ENCODE results near the gene ADAMTS17. TPM values are rescaled to one million over a fixed set of nuclear protein-coding genes. Genes with fewer than 3 reads are reported as not detected.

The ADAMTS17 gene
- polyA plus RNA-seq, 3 donors = 0.11 to 2.6 (median 0.76) TPM

DNA sequence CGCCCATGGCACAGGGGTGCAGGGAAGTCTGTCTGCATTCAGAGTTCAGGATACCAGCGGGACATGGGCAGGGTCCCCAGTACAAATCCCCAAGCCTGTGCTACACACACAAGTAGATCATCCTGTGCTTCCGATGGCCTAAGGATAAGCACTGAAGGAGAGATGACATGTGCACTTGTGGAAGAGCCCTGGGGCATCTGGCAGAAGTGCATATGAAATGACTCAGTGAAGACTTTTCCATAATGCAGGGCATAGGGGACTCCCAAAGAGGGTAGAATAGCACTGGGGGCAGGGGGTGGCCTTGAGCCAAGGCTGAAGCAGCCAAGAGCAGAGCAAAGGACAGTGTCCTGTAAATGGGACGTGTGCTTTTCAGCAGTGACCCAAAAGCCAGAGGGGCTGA, 22.9 kb downstream of the ADAMTS17 start:
- 88 to 92% (median 91%) methylated on average over 4 of the region's 4 CpGs for WGBS, 3 donors
- no peak overlapping the region for H3K27ac ChIP-seq (ENCODE audit: low read depth, low read length)

DNA sequence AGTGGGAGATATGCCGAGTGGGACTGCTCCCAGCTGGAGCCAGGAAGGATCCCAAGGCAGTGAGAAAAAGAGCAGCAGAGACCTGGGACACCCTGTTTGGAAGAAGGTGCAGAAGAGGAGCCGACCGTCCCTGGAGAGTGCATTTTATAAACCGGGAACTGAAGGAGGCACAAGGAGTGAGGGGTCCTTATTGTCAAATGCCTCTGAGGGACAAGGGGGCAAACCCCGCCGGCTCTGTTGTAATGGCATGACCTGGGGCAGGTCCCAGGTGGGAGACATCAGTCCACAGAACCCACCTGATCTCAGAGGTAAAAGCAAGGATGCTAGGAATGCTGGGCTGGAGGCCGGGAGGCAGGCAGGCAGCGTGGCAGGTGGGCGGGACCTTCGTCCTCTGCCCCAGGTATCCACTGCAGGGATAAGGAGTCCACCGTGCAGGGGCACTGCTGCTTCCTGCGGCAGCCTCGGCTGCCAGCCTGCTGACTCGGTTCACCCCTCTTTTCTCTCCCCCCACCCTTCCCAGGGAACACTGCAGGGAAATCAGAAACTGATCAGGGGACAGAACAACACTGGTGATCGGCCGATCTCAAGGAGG, 26.9 kb downstream of the ADAMTS17 start:
- no peak overlapping the region for H3K27ac ChIP-seq (ENCODE audit: low read depth, low read length)
- WGBS, 3 donors = 83 to 88% (median 86%) methylated on average over 16 of the region's 16 CpGs

- WGBS, 3 donors = 71 to 82% (median 73%) methylated on average over 8 of the region's 8 CpGs
- H3K27ac ChIP-seq (ENCODE audit: low read depth, low read length) = no peak overlapping the region
Observed at GRCh38 chr15:100311833-100312476, 29.8 kb downstream of the ADAMTS17 start.

- H3K27ac ChIP-seq (ENCODE audit: low read depth, low read length) = no peak overlapping the region
- WGBS, 3 donors = 53 to 82% (median 66%) methylated on average over 15 of the region's 15 CpGs
Observed at GRCh38 chr15:100311154-100311625, 30.6 kb downstream of the ADAMTS17 start.

DNA sequence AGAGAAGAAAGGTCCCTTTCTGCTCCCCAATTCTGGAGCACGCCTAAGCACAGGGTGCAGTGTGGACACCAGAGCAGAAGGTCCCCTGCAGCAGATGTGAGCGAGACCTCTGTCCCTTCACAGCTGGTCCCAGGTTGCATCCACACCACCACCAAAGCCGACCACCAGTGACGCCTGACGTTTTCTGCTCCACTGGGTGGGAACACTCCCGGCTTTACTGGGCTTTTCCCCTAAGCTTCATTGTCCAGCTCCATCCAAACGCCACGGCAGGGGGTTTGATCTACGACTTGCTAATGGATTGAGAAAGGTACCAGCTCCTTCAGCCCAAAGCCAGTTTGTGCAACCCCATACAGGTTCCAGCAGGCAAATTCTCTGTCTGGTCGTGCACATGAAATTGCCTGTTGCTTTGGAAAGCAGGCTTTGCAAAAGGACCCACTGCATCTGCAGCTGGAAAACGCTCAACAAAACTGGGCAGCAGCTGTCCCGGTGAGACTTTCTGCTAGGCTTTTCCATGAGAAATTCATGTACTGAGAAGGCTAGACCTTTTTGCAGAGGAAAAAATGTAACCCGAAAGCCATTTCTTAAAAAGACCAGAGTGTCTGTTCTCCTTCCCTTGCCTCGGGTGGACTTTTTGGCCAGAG, 31.1 kb downstream of the ADAMTS17 start:
- WGBS, 3 donors = 55 to 67% (median 61%) methylated on average over 14 of the region's 14 CpGs
- no peak overlapping the region for H3K27ac ChIP-seq (ENCODE audit: low read depth, low read length)

GRCh38 chr15:100310041-100310405, 31.8 kb downstream of the ADAMTS17 start:
- no peak overlapping the region for H3K27ac ChIP-seq (ENCODE audit: low read depth, low read length)
- 31 to 65% (median 33%) methylated on average over 8 of the region's 8 CpGs for WGBS, 3 donors

GRCh38 chr15:100309109-100310040, 32.4 kb downstream of the ADAMTS17 start:
- 76 to 88% (median 76%) methylated on average over 25 of the region's 25 CpGs for WGBS, 3 donors
- H3K27ac ChIP-seq (ENCODE audit: low read depth, low read length) = no peak overlapping the region

DNA sequence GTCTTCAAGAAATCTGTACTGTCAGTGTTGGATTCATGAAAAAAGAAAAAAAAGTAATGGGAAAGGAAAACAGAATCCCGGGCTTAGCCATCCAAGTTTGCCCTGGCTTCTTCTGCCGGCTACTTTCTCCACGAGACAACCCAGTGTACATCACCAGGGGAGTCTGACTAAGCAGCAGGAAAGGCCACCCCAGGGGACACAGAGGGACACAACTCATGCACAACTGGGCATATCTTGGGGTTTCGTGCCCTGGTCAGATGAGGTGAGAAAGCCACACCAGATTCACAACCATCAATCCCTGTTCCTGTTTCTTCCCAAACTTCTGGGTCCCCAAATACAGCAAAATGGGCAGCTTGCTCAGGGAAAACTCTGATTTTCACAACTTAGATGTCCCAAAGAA, 33.2 kb downstream of the ADAMTS17 start:
- no peak overlapping the region for H3K27ac ChIP-seq (ENCODE audit: low read depth, low read length)
- 58 to 77% (median 68%) methylated on average over 4 of the region's 4 CpGs for whole genome bisulfite sequencing, 3 donors

DNA sequence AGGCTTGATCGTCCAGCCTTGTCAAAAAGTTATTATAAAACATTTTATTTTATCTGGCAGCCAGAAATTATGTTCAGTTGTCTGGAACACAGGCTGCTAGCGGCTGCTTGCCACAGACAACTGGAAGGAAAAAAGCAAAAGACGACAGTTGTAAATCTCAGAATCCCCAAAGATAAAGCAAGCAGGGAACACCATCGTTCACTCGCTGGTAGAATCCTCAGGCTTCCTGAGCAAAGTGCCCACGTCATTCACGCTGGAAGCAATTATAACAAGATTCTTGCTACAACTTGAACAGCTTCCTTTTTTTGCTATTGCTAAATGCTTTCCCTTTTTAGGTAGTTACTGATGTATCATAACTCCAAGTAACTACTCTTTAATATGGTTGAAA, 33.6 kb downstream of the ADAMTS17 start:
- 23 to 72% (median 23%) methylated on average over 7 of the region's 7 CpGs for WGBS, 3 donors
- H3K27ac ChIP-seq (ENCODE audit: low read depth, low read length) = no peak overlapping the region

GRCh38 chr15:100307241-100308212, 34.2 kb downstream of the ADAMTS17 start:
- H3K27ac ChIP-seq (ENCODE audit: low read depth, low read length) = no peak overlapping the region
- 61 to 74% (median 72%) methylated on average over 16 of the region's 16 CpGs for WGBS, 3 donors

GRCh38 chr15:100306098-100306497, 35.7 kb downstream of the ADAMTS17 start:
- H3K27ac ChIP-seq (ENCODE audit: low read depth, low read length) = no peak overlapping the region
- WGBS, 3 donors = 95% methylated on average over 8 of the region's 8 CpGs

DNA sequence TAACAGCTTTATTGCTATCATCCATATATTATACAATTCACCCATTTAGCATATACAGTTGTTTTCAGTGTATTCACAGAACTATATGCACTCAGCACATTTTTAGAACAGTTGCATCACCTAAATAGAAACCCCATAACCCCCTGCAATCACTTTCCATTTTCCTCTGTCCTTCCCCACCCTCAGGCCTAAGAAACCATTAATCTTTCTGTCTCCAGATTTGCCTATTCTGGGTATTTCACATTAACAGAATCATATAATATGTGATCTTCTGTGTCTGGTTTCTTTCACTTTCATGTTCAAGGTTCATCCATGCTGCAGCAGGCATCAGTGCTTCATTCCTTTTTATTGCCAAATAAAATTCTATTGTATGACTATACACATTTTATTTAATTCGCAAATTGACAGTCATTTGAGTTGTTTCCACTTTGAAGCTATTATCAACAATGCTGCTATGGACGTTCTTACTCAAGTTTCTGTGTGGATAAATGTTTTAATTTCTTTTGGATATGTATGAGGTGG, 39.8 kb downstream of the ADAMTS17 start:
- WGBS, 3 donors = 66 to 83% (median 79%) methylated on average over 2 of the region's 2 CpGs
- no peak overlapping the region for H3K27ac ChIP-seq (ENCODE audit: low read depth, low read length)

GRCh38 chr15:100298257-100298656, 43.5 kb downstream of the ADAMTS17 start:
- no peak overlapping the region for H3K27ac ChIP-seq (ENCODE audit: low read depth, low read length)
- 89 to 92% (median 92%) methylated on average over 7 of the region's 7 CpGs for WGBS, 3 donors

DNA sequence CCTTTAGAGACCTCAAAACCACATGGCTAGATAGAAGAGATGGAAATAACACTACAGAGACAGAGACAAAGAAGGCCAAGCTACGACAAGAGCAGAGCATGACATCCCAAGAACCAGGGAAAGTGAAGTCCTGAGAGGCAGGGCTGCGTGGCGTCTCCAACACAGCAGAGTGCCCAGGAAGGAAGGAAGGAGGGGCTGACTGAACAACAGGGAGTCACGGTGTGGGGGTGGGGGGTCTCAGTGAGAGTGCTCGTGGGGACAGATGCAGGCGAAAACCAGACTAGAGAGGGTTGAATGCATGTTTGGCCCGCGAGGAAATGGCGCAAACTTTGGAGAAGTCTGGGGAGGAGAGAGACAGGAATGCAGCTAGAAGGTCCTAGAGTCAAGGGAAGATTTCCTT, 44.0 kb downstream of the ADAMTS17 start:
- 72 to 82% (median 76%) methylated on average over 9 of the region's 9 CpGs for WGBS, 3 donors
- no peak overlapping the region for H3K27ac ChIP-seq (ENCODE audit: low read depth, low read length)

DNA sequence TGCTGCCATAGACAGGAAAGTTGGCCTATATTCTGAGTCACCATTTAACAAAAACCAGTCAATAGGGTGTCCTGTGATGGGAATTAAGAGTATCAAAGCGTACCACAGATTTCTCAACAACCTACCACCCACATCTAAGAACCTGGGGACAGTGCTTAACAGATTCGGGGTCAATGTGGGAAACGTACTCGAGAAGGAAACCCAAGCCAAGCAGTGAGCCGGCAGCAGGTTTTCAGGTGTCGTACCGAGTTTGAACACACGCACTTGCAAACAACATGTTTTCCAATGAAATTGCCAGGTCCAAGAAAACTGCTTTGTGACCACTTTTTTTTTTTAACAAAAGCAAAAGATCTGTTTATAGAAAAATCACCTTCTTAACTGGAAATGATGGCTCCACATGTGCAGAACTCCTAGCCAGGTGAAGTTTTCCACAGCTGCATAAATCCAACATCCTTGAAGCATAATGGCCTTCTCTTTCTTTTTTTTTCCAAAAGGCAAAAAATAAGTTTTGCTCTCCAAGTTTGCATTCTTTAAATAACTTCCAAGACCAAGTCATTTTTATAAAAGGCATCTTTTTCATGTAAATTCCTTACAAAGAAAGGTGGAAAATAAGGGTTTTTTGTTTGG, 45.7 kb downstream of the ADAMTS17 start:
- WGBS, 3 donors = 90 to 96% (median 93%) methylated on average over 8 of the region's 8 CpGs
- H3K27ac ChIP-seq (ENCODE audit: low read depth, low read length) = no peak overlapping the region

GRCh38 chr15:100292010-100292409, 49.8 kb downstream of the ADAMTS17 start:
- H3K27ac ChIP-seq (ENCODE audit: low read depth, low read length) = no peak overlapping the region
- 96 to 97% (median 96%) methylated on average over 35 of the region's 35 CpGs for WGBS, 3 donors

GRCh38 chr15:100291106-100291505, 50.7 kb downstream of the ADAMTS17 start:
- 31 to 73% (median 38%) methylated on average over 2 of the region's 2 CpGs for WGBS, 3 donors
- no peak overlapping the region for H3K27ac ChIP-seq (ENCODE audit: low read depth, low read length)
